HEK293 (cell line): ENCODE measurements around the gene GNPDA1.
"Not testable (repeated sequence)": the region's sequence is repeated elsewhere in the genome, so short reads cannot be mapped to it uniquely, and the experiment has no call there.

Experiments used
- CTCF ChIA-PET: fragments of 350-600 bp; formaldehyde crosslinking; extraction: SDS; loops from one replicate; lab custom pipeline; 2021; ENCODE audit warnings: antibody characterized with exemption; lab: Yijun Ruan, JAX
- POLR2A ChIA-PET: fragments of 300-600 bp; formaldehyde crosslinking; extraction: SDS; loops from one replicate; lab custom pipeline; 2020; ENCODE audit warnings: antibody characterized with exemption, inconsistent platforms; lab: Yijun Ruan, JAX
- H3K27ac ChIP-seq: fragments of 200-500 bp; sonication (Bioruptor generic); 2 replicates; pipeline ENCODE4 v1.5.1; 2014; ENCODE audit warnings: low read depth, low read length, control low read depth, inconsistent platforms; ENCODE audit errors: extremely low read depth
- H3K36me3 ChIP-seq, 2 experiments: fragments of 200-500 bp in 1 of 2; sonication (Bioruptor generic) in 1 of 2; 1 replicate in 1 of 2; 2 replicates in 1 of 2; pipeline ENCODE4 v1.5.1; 2014 to 2017; ENCODE audit warnings: inconsistent platforms in 2 of 2, low read length in 2 of 2; ENCODE audit not compliant: control insufficient read depth in 2 of 2, insufficient read depth in 1 of 2
- H3K4me1 ChIP-seq: fragments of 200-500 bp; sonication (Bioruptor generic); 2 replicates; pipeline ENCODE4 v1.5.1; 2014; ENCODE audit warnings: mild to moderate bottlenecking, low read length, inconsistent platforms; ENCODE audit not compliant: control insufficient read depth, insufficient read depth
- H3K4me3 ChIP-seq: 2 replicates; pipeline ENCODE4 v1.5.1; 2011; ENCODE audit warnings: low read depth, mild to moderate bottlenecking, control low read depth, low read length, moderate library complexity
- H3K9me3 ChIP-seq: fragments of 200-500 bp; sonication (Bioruptor generic); 2 replicates; pipeline ENCODE4 v1.5.1; 2014; ENCODE audit warnings: low read depth, low read length, inconsistent platforms; ENCODE audit not compliant: control insufficient read depth, insufficient read depth
- GLIS1 ChIP-seq: fragments of 450-650 bp; formaldehyde crosslinking; IDR thresholded peaks from 2 replicates; pipeline ENCODE4 v1.5.1; 2016; ENCODE audit warnings: missing biosample characterization, missing genetic modification characterization
- INSM2 ChIP-seq: fragments of 450-650 bp; formaldehyde crosslinking; IDR thresholded peaks from 2 replicates; pipeline ENCODE4 v1.5.1; 2016; ENCODE audit warnings: missing biosample characterization, missing genetic modification characterization
- PRDM1 ChIP-seq: fragments of 450-650 bp; formaldehyde crosslinking; IDR thresholded peaks from 2 replicates; pipeline ENCODE4; 2016; ENCODE audit warnings: missing biosample characterization, missing genetic modification characterization
- PRDM2 ChIP-seq: fragments of 450-650 bp; formaldehyde crosslinking; IDR thresholded peaks from 2 replicates; pipeline ENCODE4 v1.5.1; 2016; ENCODE audit warnings: missing biosample characterization, missing genetic modification characterization, borderline replicate concordance
- SP3 ChIP-seq: fragments of 450-650 bp; formaldehyde crosslinking; IDR thresholded peaks from 2 replicates; pipeline ENCODE4 v1.5.1; 2016; ENCODE audit warnings: missing biosample characterization, missing genetic modification characterization
- TRIM28 ChIP-seq: IDR thresholded peaks from 2 replicates; pipeline ENCODE4 v1.6.1; 2011; ENCODE audit warnings: low read length, control low read depth, borderline replicate concordance
- WT1 ChIP-seq: fragments of 450-650 bp; formaldehyde crosslinking; IDR thresholded peaks from 2 replicates; pipeline ENCODE4 v1.5.1; 2016; ENCODE audit warnings: missing biosample characterization, missing genetic modification characterization
- ZBTB1 ChIP-seq: fragments of 450-650 bp; formaldehyde crosslinking; IDR thresholded peaks from 2 replicates; pipeline ENCODE4 v1.5.1; 2016; ENCODE audit warnings: missing biosample characterization, missing genetic modification characterization
- ZBTB17 ChIP-seq: fragments of 450-650 bp; formaldehyde crosslinking; IDR thresholded peaks from 2 replicates; pipeline ENCODE4 v1.5.1; 2016; ENCODE audit warnings: missing biosample characterization, missing genetic modification characterization
- ZBTB20 ChIP-seq: fragments of 450-650 bp; formaldehyde crosslinking; IDR thresholded peaks from 2 replicates; pipeline ENCODE4 v1.5.1; 2016; ENCODE audit warnings: missing biosample characterization, missing genetic modification characterization
- ZNF24 ChIP-seq: fragments of 450-650 bp; formaldehyde crosslinking; IDR thresholded peaks from 2 replicates; pipeline ENCODE4 v1.5.1; 2016; ENCODE audit warnings: missing biosample characterization, missing genetic modification characterization
- ZNF433 ChIP-seq: fragments of 450-650 bp; formaldehyde crosslinking; IDR thresholded peaks from 2 replicates; pipeline ENCODE4 v1.5.1; 2016; ENCODE audit warnings: missing biosample characterization, missing genetic modification characterization, low read depth
- ZNF629 ChIP-seq: fragments of 450-650 bp; formaldehyde crosslinking; IDR thresholded peaks from 2 replicates; pipeline ENCODE4 v1.5.1; 2017; ENCODE audit warnings: missing biosample characterization, missing genetic modification characterization
- ZNF660 ChIP-seq: fragments of 450-650 bp; IDR thresholded peaks from 2 replicates; pipeline ENCODE4 v1.5.1; 2018; ENCODE audit warnings: missing biosample characterization, mild to moderate bottlenecking, missing genetic modification characterization

The GNPDA1 gene

GRCh38 chr5:142055301-142055700 is 42.5 kb upstream of the GNPDA1 start:
- Histone ChIP-seq H3K4me3 (no peak overlapping the region), H3K36me3 (no peaks in the 10 kb centered on the region), H3K4me1 (peaks cover 18% of the 10 kb centered on the region), H3K27ac (no peak overlapping the region), H3K9me3 (no peaks in the 10 kb centered on the region)
- CTCF ChIA-PET = interaction anchor here (1.1 kb wide), 1 partner anchor 64 kb away, joined by 4 read pairs; no protein-coding TSS in a partner anchor
- POLR2A ChIA-PET = interaction anchor here (0.7 kb wide), 1 partner anchor 31 kb away, joined by 4 read pairs; no protein-coding TSS in a partner anchor
- no peak for TF ChIP-seq ZNF433
- no peak for TF ChIP-seq SP3 (tag by site-specific recombination)
- no peak for TF ChIP-seq WT1
- TF ChIP-seq GLIS1 (tag by site-specific recombination) = no peak

- peak; percentile 83 for TF ChIP-seq ZBTB20 (tag by site-specific recombination)
- peak; percentile 36; the same call in 1 of the 2 replicates for TF ChIP-seq PRDM1
- TF ChIP-seq ZNF24 (tag by site-specific recombination) = 0 out of 2 replicates have a peak, but pooled peaks have one; percentile 27
- TF ChIP-seq PRDM2 (tag by site-specific recombination) = no peak
- peak; percentile 87; the same call in 1 of the 2 replicates for TF ChIP-seq TRIM28
- TF ChIP-seq ZNF629 (tag by site-specific recombination) = peak; percentile 40; the same call in 1 of the 2 replicates
- peak; percentile 82 for TF ChIP-seq ZNF660 (tag by site-specific recombination)
- peak; percentile 87 for TF ChIP-seq INSM2 (tag by site-specific recombination)
- TF ChIP-seq ZBTB1 (tag by site-specific recombination) = no peak
- TF ChIP-seq ZBTB17 (tag by site-specific recombination) = peak; percentile 64
- Histone ChIP-seq H3K27ac (no peak overlapping the region), H3K4me3 (no peak overlapping the region), H3K36me3 (no peaks in the 10 kb centered on the region), H3K4me1 (peaks cover 18% of the 10 kb centered on the region), H3K9me3 (no peaks in the 10 kb centered on the region)
- ChIA-PET CTCF (interaction anchor here (0.5 to 1.3 kb wide), 6 partner anchors 37 to 835 kb away, joined by 3 to 4 read pairs (median 3); no protein-coding TSS in a partner anchor), POLR2A (interaction anchor here (0.6 to 1.0 kb wide), 2 partner anchors 41 to 129 kb away, joined by 3 to 5 read pairs; partner anchors contain the start of gene GNPDA1)
These were observed 40.8 kb upstream of the GNPDA1 start for GRCh38 chr5:142053426-142054151.

GRCh38 chr5:142052026-142052425 is 39.2 kb upstream of the GNPDA1 start:
- H3K36me3 ChIP-seq, H3K27ac ChIP-seq, H3K4me1 ChIP-seq, H3K4me3 ChIP-seq, H3K9me3 ChIP-seq: not testable (repeated sequence)
- POLR2A ChIA-PET = interaction anchor here (0.6 kb wide), 1 partner anchor 27 kb away, joined by 4 read pairs; no protein-coding TSS in a partner anchor
- CTCF ChIA-PET = interaction anchor here (0.7 kb wide), 1 partner anchor 79 kb away, joined by 5 read pairs; no protein-coding TSS in a partner anchor
